Upper lobe of left lung (tissue), 4 donors: ENCODE measurements around the gene HSPA2.

ENCODE experiments used
- CTCF ChIP-seq, 6 experiments: fragments of 450-650 bp in 4 of 6; fragments of 200-600 bp in 2 of 6; sonication (generic) in 2 of 6; IDR thresholded peaks; one replicate each; pipeline ENCODE4 v1.5.1; 2016 to 2019; ENCODE audit warnings: antibody characterized with exemption in 6 of 6
- EP300 ChIP-seq, 4 donors: sonication (generic); formaldehyde crosslinking; IDR thresholded peaks; one replicate each; pipeline ENCODE4 v1.5.1; 2017; ENCODE audit warnings: antibody characterized with exemption in 4 of 4, control low read depth in 2 of 4
- POLR2A ChIP-seq, 4 donors: fragments of 450-650 bp; IDR thresholded peaks; one replicate each; pipeline ENCODE4 v1.5.1; 2016 to 2017; ENCODE audit warnings: antibody characterized with exemption in 4 of 4, mild to moderate bottlenecking in 2 of 4
- POLR2AphosphoS5 ChIP-seq, 2 donors: sonication (generic); formaldehyde crosslinking; IDR thresholded peaks; one replicate each; pipeline ENCODE4 v1.5.1; 2017; ENCODE audit warnings: antibody characterized with exemption in 2 of 2

- no peak for TF ChIP-seq CTCF (IDR thresholded peaks at IDR 0.05)
- TF ChIP-seq POLR2A (IDR thresholded peaks at IDR 0.05): no peak
- TF ChIP-seq POLR2AphosphoS5 (IDR thresholded peaks at IDR 0.05): no peak
- no peak for TF ChIP-seq EP300 (IDR thresholded peaks at IDR 0.05)
Measured at GRCh38 chr14:64507376-64508156, 33.0 kb upstream of the HSPA2 start.
